HG02970 (cell line): ENCODE measurements around the gene SEPTIN12.
"Not testable (repeated sequence)": the region's sequence is repeated elsewhere in the genome, so short reads cannot be mapped to it uniquely, and the experiment has no call there.

Source experiments
- ATAC-seq: cut with Tn5 transposase; IDR thresholded peaks from one replicate; pipeline ENCODE4 v1.9.1; 2021; ENCODE audit warnings: mild to moderate bottlenecking, moderate library complexity, moderate number of reproducible peaks; ENCODE audit not compliant: unreplicated experiment, low FRiP score

The SEPTIN12 gene

GRCh38 chr16:4760221-4760910 is 27.8 kb downstream of the SEPTIN12 start:
- ATAC-seq, result no peak

- no peak for ATAC-seq
These were observed 32.5 kb downstream of the SEPTIN12 start for GRCh38 chr16:4755687-4756086.

GRCh38 chr16:4754865-4755264 is 33.3 kb downstream of the SEPTIN12 start:
- ATAC-seq, result no peak

GRCh38 chr16:4753227-4753626 is 34.9 kb downstream of the SEPTIN12 start:
- no peak for ATAC-seq

GRCh38 chr16:4752351-4753100 is 35.6 kb downstream of the SEPTIN12 start:
- ATAC-seq, result no peak

- no peak for ATAC-seq
These were observed 37.2 kb downstream of the SEPTIN12 start for GRCh38 chr16:4750896-4751295.

GRCh38 chr16:4749700-4750257 is 38.4 kb downstream of the SEPTIN12 start:
- ATAC-seq, result no peak

GRCh38 chr16:4748682-4749411 is 39.3 kb downstream of the SEPTIN12 start:
- no peak for ATAC-seq

- no peak for ATAC-seq
These were observed 40.1 kb downstream of the SEPTIN12 start for GRCh38 chr16:4747906-4748681.

- no peak for ATAC-seq
These were observed 41.1 kb downstream of the SEPTIN12 start for GRCh38 chr16:4746991-4747574.

- ATAC-seq, result no peak
These were observed 41.9 kb downstream of the SEPTIN12 start for GRCh38 chr16:4746215-4746614.

- no peak for ATAC-seq
These were observed 42.9 kb downstream of the SEPTIN12 start for GRCh38 chr16:4745274-4745569.

- ATAC-seq, result no peak
These were observed 43.4 kb downstream of the SEPTIN12 start for GRCh38 chr16:4744555-4745273.

- no peak for ATAC-seq
These were observed 44.8 kb downstream of the SEPTIN12 start for GRCh38 chr16:4743226-4743878.

GRCh38 chr16:4738370-4738769 is 49.8 kb downstream of the SEPTIN12 start:
- not testable (repeated sequence) for ATAC-seq

GRCh38 chr16:4737545-4737944 is 50.6 kb downstream of the SEPTIN12 start:
- no peak for ATAC-seq

- no peak for ATAC-seq
These were observed 51.6 kb downstream of the SEPTIN12 start for GRCh38 chr16:4736546-4736945.

- peak; percentile 53 for ATAC-seq
These were observed 53.2 kb downstream of the SEPTIN12 start for GRCh38 chr16:4734730-4735535.
